NK-92 (cell line): ENCODE measurements around the gene POLR3A.

Experiments
- DNase-seq: peaks from one replicate; lab custom pipeline; 2025; ENCODE audit not compliant: unreplicated experiment; lab: John Stamatoyannopoulos, UW

POLR3A gene

DNA sequence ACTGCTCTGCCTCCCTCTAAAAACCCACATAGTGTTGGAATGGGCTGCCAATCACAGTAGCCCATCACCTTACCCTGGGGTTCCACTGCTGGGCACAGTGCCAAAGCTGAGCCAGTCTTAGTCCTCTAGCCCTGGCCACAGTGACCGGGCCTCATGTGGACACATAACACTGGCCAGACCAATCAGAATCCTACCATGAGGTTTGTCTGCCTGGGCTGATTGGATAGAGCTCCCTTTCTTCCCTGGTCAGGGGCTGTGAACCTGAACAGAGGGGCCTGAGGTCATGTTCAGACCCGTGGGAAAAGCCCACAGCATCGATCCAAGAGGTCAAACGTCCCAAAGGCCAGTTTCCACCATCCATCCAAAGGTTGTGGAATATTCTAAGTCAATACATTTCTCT is 108.8 kb downstream of the POLR3A start:
- DNase-seq: no peak

- DNase-seq: no peak
Measured at GRCh38 chr10:77919713-77920108, 109.6 kb downstream of the POLR3A start.
